NCI-H748 (cell line): Measurements from ENCODE around the gene THSD8.

Experiments used
- DNase-seq: peaks from one replicate; lab custom pipeline; 2025; ENCODE audit not compliant: unreplicated experiment; lab: John Stamatoyannopoulos, UW

The THSD8 gene

DNA sequence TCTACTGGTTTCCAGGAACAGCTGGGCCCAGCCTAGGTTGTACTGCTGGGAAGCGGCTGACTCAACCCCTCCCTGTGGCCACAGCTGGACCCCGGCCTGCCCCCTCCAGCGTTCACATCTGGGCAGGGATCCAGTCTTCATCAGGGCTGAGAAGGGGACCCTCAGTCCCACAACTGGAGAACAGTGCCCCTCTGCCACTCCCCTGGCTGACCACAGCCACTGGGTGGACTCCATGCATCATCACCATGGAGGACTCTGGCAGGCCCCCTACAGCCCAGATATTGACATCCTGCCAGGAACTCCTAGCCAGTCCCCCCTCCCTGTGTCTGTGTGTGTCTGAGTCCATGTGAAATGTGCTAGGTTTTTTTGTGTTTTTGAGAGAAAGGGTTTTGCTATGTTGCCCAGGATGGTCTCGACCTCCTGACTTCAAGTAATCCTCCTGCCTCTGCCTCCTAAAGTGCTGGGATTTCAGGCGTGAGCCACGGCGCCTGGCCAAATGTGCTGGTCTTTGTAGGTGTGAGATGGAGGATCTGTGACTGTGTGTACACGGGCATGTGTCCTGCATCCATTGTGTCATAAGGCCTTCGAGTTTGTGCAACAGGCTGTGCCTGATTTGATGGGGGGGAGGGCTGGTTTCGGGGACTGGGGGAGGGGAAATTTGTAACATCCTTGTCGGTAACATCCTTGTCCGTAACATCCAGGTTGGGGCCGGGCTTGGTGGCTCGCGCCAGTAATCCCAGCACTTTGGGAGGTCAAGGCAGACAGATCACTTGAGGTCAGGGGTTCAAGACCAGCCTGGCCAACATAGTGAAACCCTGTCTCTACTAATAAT, 22.5 kb upstream of the THSD8 start:
- DNase-seq = peak; percentile 16

DNA sequence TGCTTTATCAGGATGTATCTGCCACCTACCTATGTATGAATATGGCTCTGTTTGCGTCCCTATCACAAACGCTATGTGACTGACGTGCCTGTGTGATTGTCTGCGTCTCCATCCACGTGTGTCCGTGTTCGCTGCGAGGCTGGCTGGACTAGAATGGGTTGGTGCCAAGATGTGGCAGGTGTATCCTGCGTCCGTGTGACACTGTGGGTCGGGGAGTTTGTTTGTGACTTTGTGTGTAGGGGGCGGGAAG, 19.8 kb upstream of the THSD8 start:
- no peak for DNase-seq

DNA sequence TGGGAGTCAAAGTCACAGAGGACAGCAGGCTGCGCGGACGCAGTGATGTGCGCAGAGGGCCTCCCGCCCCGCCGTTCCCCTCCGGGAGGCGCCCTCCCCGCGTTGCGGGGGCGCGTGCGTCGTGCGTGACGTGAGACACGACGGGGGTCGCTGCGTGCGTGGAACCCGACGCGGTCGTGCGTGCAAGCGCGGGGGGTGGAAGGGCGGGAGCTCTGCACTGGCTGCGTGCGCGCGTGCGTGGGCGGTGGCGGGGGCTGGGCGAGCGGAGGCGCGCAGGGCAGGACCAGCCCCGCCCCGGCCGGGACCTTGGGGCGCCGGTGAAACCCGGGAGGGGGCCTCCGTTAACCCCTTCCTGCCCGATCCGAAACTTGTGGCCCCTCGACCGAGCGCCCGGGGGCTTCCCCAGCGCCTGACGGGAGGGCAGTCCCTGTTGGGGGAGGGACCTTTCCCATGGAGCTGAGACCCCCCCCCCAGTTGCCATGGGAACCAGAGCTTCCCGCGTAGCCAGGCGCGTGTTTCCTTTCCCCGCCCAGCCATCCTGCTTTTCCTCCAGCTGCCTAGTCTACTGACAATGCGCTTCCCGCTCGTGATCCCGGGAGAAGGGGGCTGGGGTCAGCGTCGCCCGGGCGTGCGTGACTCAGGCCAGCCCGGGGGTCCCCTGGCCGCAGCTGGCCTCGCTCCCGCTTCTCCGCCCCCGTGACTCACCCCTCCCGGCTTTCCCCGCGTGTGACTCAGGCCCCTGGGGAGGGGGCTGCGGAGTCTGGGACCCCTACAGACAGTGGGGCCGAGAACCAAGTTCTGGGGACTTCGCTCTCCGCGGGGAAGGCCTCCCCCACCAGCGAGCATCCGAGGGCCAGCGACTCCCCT, 19.2 kb upstream of the THSD8 start:
- DNase-seq = peak; percentile 78

DNA sequence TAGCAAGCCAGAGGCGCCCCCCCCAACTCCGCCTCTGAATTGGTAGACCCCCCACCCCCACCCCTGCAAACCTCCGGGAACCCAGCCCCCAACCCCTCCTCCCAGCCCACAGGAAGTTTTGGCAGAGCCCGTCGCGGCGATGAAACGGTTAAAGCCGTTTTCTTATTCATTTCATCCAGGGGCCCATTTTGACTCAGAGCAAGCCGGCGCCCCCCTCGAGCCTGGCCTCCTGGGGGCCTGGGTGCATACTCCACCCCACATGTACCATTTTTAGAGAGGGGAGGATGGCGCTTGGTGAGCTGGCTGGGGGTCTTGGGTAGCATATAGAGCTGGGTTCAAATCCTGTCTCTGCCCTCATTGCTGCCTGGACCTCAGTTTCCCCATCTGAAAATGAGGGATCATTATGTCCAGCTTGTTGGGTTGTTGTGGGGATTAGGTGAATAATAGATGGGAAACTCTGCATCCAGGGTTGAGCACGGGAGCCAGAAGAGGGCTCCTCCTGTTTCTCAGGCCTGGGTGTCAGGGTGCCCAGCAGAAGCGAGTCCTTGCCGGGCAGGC, 18.5 kb upstream of the THSD8 start:
- no peak for DNase-seq

DNA sequence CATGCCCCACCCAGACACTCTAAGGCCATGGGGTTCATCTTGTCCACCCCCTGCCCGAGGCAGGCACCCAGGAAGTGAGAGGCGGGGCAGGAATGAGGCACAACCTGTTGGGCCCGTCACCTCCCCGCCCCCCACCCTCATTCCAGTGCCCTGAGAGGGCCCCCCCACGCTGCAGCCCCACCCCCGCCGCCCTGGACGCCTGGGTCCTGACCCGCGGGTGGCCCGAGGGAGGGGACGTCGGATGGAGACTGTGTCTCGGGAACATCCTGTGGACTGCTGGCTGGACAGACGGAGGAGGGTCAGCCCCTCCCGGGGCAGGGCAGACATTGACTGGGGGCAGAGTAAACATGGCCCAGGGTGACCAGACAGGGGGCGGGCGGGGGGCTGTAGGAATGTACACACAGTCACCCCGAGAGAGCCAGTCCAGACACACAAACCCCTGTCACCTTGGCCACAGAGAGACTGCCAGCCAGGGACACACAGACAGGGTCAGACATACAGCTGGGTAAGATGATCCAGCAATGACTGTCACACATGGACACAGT, 17.9 kb upstream of the THSD8 start:
- DNase-seq = no peak

DNA sequence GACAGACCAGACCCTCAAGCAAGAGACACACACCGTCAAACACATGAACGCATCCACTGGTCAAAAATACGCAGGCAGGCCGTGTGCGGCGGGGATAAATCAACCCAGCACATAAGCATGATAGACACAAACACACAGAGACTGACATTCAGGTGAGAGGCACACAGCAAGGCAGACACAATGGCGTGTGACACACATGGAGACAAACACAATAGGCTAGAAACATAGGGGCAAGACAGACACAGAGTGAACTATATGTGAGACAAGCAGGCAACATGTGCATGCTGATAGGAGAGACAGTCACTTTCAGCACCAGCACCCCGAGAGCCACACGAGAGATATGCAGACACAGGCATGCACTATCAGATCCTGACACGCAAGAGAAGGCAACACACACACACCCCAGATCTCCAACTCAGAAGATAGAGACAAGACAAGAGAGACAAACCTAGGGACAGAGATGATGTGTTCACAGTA, 17.4 kb upstream of the THSD8 start:
- DNase-seq = peak; percentile 3

DNA sequence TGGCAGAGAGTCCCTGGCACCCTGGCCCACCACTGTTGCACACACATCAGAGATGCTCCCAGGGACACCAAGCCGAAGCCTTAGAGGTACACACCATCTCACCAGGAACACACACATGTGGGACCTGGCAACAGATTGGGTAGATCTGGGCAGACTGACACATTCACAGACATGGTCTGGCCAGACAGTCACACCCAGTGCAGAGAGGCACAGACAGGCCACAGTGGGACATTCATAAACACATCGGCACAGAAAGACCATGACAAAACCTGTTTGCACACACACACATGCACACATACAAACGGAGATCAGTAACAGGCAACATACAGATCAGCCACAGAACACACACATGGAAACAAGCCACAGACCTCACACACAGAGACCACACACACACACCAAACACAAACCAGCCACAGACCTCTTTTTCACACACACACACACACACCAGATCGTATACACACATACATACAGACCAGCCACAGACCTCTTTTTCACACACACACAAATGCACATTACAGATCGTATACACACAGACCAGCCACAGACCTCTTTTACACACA, 16.9 kb upstream of the THSD8 start:
- no peak for DNase-seq

DNA sequence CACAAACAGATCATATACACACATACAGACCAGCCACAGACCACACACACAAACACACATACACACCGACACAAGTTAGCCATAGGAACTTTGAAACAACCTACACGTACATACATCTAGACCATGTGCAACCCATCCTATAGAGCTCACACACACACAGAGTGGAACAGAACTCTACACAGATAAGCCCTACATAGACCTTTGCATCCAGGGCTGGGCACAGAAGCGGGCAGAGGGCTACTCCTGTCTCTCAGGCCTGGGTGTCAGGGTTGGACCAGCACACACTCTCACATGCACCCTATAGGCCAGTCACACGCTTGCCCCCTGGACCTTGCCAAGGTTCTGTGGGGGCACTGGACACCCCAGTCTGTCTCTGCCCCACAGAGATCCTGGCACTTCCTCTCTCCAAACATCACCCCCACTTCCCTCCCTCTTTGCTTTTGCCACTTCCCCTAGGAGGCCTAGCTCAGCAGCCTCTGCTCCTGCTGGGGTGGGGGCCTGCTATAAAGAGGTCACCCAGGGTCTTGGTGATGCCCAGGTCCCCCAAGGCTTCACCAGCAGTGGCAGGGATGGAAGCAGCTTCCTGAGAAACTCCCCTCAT, 16.3 kb upstream of the THSD8 start:
- DNase-seq = no peak

DNA sequence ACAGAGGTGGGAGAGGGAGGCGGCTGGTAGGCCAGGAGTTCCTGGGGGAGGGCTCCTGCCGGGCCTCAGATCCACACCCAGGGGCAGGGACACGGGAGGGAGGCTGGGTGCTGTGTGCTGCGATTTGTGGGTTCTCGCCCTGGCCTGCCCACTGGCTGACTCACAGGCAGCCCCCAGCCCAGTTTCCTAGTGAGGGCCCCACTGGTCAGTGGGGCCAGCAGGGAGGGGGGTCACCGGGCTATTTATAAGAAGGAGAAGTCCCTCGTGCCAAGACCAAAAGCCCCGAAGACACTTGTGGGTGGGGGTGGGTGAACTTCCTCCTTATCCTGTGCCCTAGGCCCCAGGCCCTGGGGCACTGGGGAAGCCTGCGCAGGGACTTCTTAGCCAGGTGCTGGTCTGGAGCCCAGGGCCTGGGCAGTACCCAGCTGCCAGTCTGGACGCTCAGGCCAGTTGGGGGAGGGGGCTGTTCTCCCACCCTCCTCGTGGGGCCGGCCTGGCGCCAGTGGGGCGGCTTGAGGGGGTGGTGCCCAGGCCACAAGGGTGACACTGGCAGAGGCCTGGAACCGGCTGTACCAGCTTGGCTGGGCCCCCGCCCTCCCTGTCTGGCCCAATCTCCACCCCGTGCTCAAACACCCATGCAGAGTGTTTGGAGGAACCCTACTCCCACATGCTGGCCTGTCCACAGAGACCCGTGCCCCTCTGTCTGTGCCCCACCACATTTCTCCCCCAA, 15.6 kb upstream of the THSD8 start:
- no peak for DNase-seq

DNA sequence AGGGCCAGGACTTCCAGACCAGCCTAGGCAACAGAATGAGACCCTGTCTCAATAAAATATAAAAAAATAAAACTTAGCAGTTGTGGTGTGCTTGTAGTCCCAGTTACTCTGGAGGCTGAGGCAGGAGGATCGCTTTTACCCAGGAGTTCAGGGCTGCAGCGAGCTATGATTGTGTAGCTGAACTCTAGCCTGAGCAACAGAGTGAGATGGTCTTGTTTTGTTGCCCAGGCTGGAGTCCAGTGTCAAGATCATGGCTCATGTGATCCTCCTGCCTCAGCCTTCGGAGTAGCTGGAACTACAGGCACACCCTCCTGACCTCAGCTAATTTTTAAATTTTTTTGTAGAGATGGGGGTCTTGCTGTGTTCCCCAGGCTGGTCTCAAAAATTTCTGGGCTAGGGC, 14.9 kb upstream of the THSD8 start:
- no peak for DNase-seq

DNA sequence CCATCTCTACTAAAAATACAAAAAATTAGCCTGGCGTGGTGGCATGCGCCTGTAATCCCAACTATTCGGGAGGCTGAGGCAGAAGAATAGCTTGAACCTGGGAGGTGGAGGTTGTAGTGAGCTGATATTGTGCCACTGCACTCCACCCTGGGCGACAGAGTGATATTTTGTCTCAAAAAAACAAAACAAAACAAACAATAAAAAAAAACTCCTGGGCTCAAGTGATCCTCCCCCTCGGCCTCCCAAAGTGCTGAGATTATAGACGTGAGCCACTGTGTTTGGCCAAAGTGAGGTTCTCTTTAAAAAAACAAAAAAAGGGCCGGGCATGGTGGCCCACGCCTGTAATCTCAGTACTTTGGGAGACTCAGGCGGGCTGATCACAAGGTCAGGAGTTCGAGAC, 14.4 kb upstream of the THSD8 start:
- DNase-seq = no peak

DNA sequence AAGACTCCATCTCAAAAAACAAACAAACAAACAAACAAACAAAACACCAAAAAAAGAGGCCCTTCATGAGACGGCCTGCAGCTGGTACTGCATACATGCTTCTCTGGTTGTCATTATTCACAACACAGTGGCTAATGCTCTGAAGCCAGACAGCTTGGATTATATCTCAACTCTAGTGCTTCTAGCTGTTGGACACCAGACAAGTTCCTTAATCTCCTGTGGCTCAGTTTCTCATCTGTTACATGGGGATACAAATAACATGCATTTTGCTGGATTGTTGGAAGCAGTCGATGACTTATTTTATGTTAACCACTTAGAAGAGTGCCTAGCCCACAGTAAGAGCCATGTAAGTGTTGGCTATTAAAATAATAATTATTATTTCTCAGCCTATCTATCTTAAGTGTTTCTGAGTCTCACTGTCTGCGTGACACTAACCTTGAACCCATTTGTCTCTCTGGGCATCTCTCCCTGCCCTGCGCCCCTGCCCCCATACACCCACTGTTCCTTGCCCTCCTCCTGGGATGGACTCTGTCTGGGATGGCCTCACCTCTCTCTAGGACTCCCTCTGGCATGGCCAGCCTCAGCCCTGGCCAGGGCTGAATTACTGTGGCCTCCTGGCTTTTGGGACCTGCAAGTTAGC, 13.7 kb upstream of the THSD8 start:
- no peak for DNase-seq

DNA sequence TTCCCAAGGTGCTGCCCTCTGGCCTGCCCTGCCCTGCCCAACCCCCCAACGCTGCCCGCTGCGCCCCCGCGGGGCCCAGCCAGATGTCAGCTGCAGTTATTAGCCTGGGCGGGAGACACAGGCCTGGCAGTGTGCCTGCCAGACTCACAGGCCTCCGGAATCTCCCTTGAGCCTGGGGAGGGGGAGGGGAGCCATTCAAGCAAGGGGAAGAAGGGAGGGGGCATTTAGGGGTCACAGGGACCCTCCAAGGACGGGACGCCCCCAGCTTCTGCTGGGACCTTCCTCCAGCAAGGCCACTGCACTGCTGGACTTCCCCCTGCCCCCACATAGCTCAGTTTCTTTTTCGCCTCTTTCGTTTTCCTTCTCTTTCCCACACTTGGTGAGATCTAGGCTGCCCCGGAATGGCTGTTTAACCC, 13.2 kb upstream of the THSD8 start:
- DNase-seq = peak; percentile 8

DNA sequence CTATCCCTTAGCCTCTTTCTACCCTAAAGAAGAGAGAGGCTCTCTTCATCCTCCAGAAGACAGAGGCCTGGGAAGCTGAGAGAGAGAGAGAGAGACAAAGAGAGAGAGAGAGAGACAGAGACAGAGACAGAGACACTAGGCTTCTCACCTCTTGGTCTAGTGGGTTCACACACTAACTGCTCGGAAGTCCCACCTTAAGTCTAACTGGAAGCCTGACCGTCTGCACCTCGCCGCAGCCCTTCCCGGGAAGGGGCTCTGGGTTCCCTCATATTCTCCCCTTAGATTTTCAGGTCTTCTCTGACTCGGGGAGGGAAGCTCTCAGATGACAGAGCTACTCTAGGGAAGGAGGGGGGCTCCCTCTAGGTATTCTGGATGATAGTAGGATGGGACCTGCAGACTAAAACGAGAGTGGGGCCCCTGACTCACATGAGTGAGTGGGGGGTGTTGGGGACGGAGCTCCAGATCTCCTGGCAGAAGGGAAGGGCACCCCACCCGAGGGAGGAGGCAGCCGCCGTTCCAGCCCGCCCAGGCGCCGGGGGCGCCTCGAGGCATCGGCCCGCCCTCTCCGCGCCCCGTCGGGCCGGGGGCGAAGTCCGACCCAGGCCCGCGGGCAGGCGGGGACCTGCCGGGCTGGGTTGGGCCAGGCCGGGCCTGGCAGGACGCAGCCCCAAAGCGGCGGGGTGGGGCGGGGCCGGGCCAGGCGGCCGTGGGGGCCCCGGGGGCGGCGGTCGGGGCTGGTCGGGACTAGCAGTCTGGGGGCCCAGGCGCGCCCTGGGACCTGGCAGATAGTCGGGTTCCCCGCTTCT, 12.6 kb upstream of the THSD8 start:
- DNase-seq = peak; percentile 42

DNA sequence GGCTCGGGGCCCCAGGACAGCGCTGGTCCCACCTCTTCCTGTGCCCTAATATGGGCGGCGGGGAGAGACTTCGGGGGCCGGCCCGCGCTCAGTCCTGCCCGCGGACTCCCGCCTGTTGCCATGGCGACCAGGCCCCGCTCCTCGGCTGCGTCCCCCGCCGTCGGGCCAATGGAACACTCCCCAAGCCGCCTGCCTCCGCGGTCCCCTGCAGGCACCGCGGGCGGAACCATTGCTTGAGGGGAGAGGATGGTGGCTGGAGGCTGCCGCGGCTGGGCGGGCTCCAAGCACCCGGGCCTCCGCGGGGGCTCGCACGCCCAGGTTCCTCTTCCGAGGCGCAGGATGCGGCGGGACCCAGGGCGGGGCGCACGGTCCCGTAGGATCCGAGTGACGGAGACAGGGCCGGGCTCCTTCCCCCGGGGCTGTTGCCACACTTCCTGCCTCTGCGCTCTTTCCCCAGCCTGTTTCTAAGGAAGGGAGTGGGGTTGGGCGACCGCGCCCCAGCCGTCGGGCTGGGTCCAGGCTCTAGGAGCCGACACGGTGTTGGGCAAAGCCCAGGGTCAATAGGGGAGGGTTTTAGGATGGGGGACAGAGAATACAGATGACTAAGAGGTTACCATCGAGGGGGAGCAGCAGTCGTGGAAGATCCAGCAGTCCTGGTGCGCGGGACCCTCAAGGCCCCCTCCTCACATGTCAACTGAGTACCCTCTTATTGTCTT, 11.8 kb upstream of the THSD8 start:
- DNase-seq = peak; percentile 95

DNA sequence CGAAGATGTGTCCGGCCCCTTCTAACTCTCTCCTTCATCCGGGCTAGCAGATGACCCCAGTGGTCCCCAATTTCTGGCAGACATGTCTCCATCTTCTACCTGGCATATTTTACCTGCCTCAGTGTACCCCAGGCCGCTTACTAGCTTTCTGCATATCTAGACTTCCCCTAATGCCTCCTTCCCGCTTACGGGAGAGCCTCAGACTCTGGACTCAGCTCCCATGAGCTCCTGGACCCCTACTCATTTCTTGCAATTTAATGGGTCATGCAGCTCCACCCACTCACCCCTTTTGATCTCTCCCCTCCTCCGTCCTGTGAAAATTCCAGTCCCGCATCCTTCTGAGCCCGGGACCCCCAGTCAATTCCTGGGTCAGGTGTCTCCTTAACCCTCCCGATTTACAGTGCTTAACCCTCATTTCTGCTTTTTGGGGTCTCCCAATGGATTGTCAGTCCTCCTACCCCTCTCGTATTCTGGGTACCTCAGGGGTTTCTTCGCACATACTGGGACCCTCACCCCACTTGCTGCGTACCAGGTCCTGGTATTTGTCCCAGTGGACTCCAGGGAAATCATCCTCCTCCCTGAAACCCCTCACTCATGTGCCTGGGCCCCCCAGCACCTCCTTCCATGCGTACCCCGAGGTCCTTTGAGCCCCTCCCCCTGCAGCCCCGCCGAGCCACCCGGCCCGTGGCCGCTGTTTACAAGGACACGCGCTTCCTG, 11.1 kb upstream of the THSD8 start:
- DNase-seq = no peak

DNA sequence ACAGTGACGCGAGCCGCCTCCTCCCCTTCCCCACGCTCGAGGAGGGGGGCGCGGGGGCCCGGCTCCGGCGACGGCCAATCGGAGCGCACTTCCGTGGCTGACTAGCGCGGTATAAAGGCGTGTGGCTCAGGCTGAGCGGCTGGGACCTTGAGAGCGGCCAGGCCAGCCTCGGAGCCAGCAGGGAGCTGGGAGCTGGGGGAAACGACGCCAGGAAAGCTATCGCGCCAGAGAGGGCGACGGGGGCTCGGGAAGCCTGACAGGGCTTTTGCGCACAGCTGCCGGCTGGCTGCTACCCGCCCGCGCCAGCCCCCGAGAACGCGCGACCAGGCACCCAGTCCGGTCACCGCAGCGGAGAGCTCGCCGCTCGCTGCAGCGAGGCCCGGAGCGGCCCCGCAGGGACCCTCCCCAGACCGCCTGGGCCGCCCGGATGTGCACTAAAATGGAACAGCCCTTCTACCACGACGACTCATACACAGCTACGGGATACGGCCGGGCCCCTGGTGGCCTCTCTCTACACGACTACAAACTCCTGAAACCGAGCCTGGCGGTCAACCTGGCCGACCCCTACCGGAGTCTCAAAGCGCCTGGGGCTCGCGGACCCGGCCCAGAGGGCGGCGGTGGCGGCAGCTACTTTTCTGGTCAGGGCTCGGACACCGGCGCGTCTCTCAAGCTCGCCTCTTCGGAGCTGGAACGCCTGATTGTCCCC, 10.4 kb upstream of the THSD8 start, which contains the start of gene JUNB:
TSS of gene JUNB (plus strand) at position 142 of the 706 bp plus-strand sequence. CDS start at position 428, 286 bp downstream.
- peak; percentile 92 for DNase-seq
